WTC11 (cell line): ENCODE results near the gene PTPMT1. TPM values are rescaled to one million over a fixed set of nuclear protein-coding genes. Genes with fewer than 3 reads are reported as not detected.

Experiments
- ATAC-seq: fragments of 200-7000 bp; cut with Tn5 transposase; 2 replicates; pipeline ENCODE4 v1.10.0; 2021; ENCODE audit warnings: mild to moderate bottlenecking, moderate library complexity
- CTCF ChIA-PET: fragments of 300-600 bp; sonication (Branson Sonifier 250); formaldehyde crosslinking; loops from one replicate; lab custom pipeline; 2021; ENCODE audit warnings: antibody characterized with exemption; lab: Charles Lee
- POLR2A ChIA-PET: fragments of 350-600 bp; sonication (Branson Sonifier 250); formaldehyde crosslinking; loops from one replicate; lab custom pipeline; 2021; ENCODE audit warnings: antibody characterized with exemption; lab: Charles Lee
- DNase-seq: peaks from one replicate; pipeline ENCODE4 v3.0.0; 2021; ENCODE audit warnings: low spot score
- H3K27ac Mint-ChIP-seq: 2 replicates; pipeline ENCODE4 v1.8.0; 2021; ENCODE audit warnings: mixed read lengths
- H3K27me3 Mint-ChIP-seq: 2 replicates; pipeline ENCODE4 v1.8.0; 2021; ENCODE audit warnings: low read depth, mild to moderate bottlenecking, moderate library complexity, mixed read lengths
- H3K36me3 Mint-ChIP-seq: 2 replicates; pipeline ENCODE4 v1.8.0; 2021; ENCODE audit warnings: mixed read lengths
- H3K4me1 Mint-ChIP-seq: 2 replicates; pipeline ENCODE4 v1.8.0; 2022; ENCODE audit warnings: mixed read lengths
- H3K4me3 Mint-ChIP-seq: 2 replicates; pipeline ENCODE4 v1.8.0; 2021; ENCODE audit warnings: mild to moderate bottlenecking, moderate library complexity, mixed read lengths
- H3K9me3 Mint-ChIP-seq: 2 replicates; pipeline ENCODE4 v1.8.0; 2021; ENCODE audit warnings: mixed read lengths
- CBFB ChIP-seq: sonication (generic); formaldehyde crosslinking; IDR thresholded peaks from 2 replicates; pipeline ENCODE4 v1.8.1; 2022; ENCODE audit warnings: mild to moderate bottlenecking, low read depth, missing genetic modification reagents
- CREB1 ChIP-seq: sonication (generic); formaldehyde crosslinking; IDR thresholded peaks from 2 replicates; pipeline ENCODE4 v1.8.0; 2023; ENCODE audit warnings: mild to moderate bottlenecking, missing genetic modification reagents
- EMX1 ChIP-seq: fragments of 250-450 bp; sonication (Bioruptor Pico); IDR thresholded peaks from 2 replicates; pipeline ENCODE4 v1.8.0; 2021; ENCODE audit warnings: mild to moderate bottlenecking
- GABPB1 ChIP-seq: sonication (generic); formaldehyde crosslinking; IDR thresholded peaks from 2 replicates; pipeline ENCODE4 v1.8.1; 2023; ENCODE audit warnings: mild to moderate bottlenecking, missing genetic modification reagents
- GTF2I ChIP-seq: fragments of 250-450 bp; sonication (Bioruptor Pico); conservative IDR thresholded peaks from 2 replicates; pipeline ENCODE4 v1.4.0; 2021; ENCODE audit warnings: mild to moderate bottlenecking
- HMGA2 ChIP-seq: fragments of 250-450 bp; sonication (Bioruptor Pico); IDR thresholded peaks from 2 replicates; pipeline ENCODE4 v1.4.0; 2021; ENCODE audit warnings: mild to moderate bottlenecking, moderate library complexity
- JUN ChIP-seq: sonication (generic); formaldehyde crosslinking; IDR thresholded peaks from 2 replicates; pipeline ENCODE4 v1.8.0; 2023; ENCODE audit warnings: mild to moderate bottlenecking, missing genetic modification reagents
- KAT7 ChIP-seq: sonication (generic); formaldehyde crosslinking; IDR thresholded peaks from 2 replicates; pipeline ENCODE4 v1.8.1; 2023; ENCODE audit warnings: missing genetic modification reagents, mild to moderate bottlenecking, borderline replicate concordance
- NFATC4 ChIP-seq: fragments of 250-450 bp; sonication (Bioruptor Pico); IDR thresholded peaks from 2 replicates; pipeline ENCODE4 v1.9.0; 2021; ENCODE audit warnings: mild to moderate bottlenecking
- NR1H2 ChIP-seq: sonication (generic); formaldehyde crosslinking; IDR thresholded peaks from 2 replicates; pipeline ENCODE4 v1.9.0; 2021; ENCODE audit warnings: mild to moderate bottlenecking, moderate library complexity, missing genetic modification reagents
- PRRX2 ChIP-seq: fragments of 250-450 bp; sonication (Bioruptor Pico); IDR thresholded peaks from 2 replicates; pipeline ENCODE4 v1.8.0; 2021; ENCODE audit warnings: mild to moderate bottlenecking
- RELA ChIP-seq: sonication (generic); formaldehyde crosslinking; IDR thresholded peaks from 2 replicates; pipeline ENCODE4 v1.8.1; 2022; ENCODE audit warnings: missing genetic modification reagents, mild to moderate bottlenecking, borderline replicate concordance
- RORB ChIP-seq: fragments of 250-450 bp; sonication (Bioruptor Pico); IDR thresholded peaks from 2 replicates; pipeline ENCODE4 v1.9.0; 2021; ENCODE audit warnings: mild to moderate bottlenecking
- SMAD3 ChIP-seq: sonication (generic); formaldehyde crosslinking; IDR thresholded peaks from 2 replicates; pipeline ENCODE4 v1.8.0; 2022; ENCODE audit warnings: missing genetic modification reagents, mild to moderate bottlenecking, borderline replicate concordance
- SP1 ChIP-seq: sonication (generic); formaldehyde crosslinking; conservative IDR thresholded peaks from 2 replicates; pipeline ENCODE4 v1.8.1; 2022; ENCODE audit warnings: missing genetic modification reagents
- ZNF416 ChIP-seq: fragments of 250-450 bp; sonication (Bioruptor Pico); IDR thresholded peaks from 2 replicates; pipeline ENCODE4 v1.9.0; 2021; ENCODE audit warnings: mild to moderate bottlenecking, inconsistent platforms
- total RNA-seq: library from RNA; stranded (reverse); gene quantifications from 3 replicates; pipeline ENCODE4 v1.2.3, GENCODE V29; 2021
- TF ChIP-seq, protein P1 (sequence below): sonication (generic); formaldehyde crosslinking; IDR thresholded peaks from 2 replicates; pipeline ENCODE4 v1.8.0; 2023; ENCODE audit warnings: missing genetic modification reagents
- TF ChIP-seq, protein P2 (sequence below): fragments of 250-450 bp; sonication (Bioruptor Pico); IDR thresholded peaks from 2 replicates; pipeline ENCODE4 v1.8.0; 2021; ENCODE audit warnings: mild to moderate bottlenecking
- TF ChIP-seq, protein P3 (sequence below): sonication (generic); formaldehyde crosslinking; IDR thresholded peaks from 2 replicates; pipeline ENCODE4 v1.8.1; 2023; ENCODE audit warnings: mild to moderate bottlenecking, missing genetic modification reagents, moderate library complexity
- TF ChIP-seq, protein P4 (sequence below): sonication (generic); formaldehyde crosslinking; IDR thresholded peaks from 2 replicates; pipeline ENCODE4 v1.8.0; 2022; ENCODE audit warnings: mild to moderate bottlenecking, missing genetic modification reagents
- TF ChIP-seq, protein P5 (sequence below): sonication (generic); formaldehyde crosslinking; IDR thresholded peaks from 2 replicates; pipeline ENCODE4 v1.8.1; 2022; ENCODE audit warnings: low read depth, missing genetic modification reagents, borderline replicate concordance

The PTPMT1 gene
- total RNA-seq, 1 experiment from 2014 or later, result 49.5 TPM

DNA sequence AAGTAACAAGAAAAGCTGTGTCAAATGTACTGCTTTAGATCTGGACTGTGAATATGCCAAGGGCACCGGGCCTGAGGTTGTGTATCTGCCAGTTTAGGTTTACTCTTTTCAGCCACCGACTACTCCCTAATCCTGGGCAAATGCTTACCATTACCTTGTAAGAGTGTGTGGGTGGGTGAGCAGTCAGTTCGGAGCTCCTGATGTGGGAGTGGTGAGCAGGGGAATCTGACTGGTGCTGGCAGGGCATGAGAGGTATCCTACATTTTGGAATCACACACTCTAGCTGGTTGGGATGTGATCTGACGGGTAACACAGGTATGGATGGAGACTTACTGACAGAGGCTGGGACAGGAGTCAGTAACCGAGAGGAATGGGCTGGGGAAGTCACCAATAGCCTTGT is 18.4 kb downstream of the PTPMT1 start:
- peaks cover 3% of the 10 kb centered on the region for H3K27me3 Mint-ChIP-seq
- H3K9me3 Mint-ChIP-seq, result no peaks in the 10 kb centered on the region
- ChIA-PET CTCF (interaction anchor here (0.7 to 1.3 kb wide), 2 partner anchors 31 to 129 kb away, joined by 3 read pairs; no protein-coding TSS in a partner anchor), POLR2A (no interaction called here)
- ATAC-seq (no peak), DNase-seq (no peak)
- peak overlapping the region; percentile 30; the same call in 1 of the 2 replicates for H3K27ac Mint-ChIP-seq
- no peak overlapping the region for H3K4me3 Mint-ChIP-seq
- H3K36me3 Mint-ChIP-seq, result peaks cover 44% of the 10 kb centered on the region
- H3K4me1 Mint-ChIP-seq, result peaks cover 6% of the 10 kb centered on the region
- no peak for TF ChIP-seq PRRX2 (CRISPR knock-in tag)
- TF ChIP-seq GTF2I, result no peak
- TF ChIP-seq EMX1 (CRISPR knock-in tag), result no peak
- TF ChIP-seq SMAD3 (CRISPR knock-in tag), result no peak
- no peak for TF ChIP-seq HMGA2 (CRISPR knock-in tag)
- no peak for TF ChIP-seq NR1H2 (CRISPR knock-in tag)
- TF ChIP-seq, protein P1, sequence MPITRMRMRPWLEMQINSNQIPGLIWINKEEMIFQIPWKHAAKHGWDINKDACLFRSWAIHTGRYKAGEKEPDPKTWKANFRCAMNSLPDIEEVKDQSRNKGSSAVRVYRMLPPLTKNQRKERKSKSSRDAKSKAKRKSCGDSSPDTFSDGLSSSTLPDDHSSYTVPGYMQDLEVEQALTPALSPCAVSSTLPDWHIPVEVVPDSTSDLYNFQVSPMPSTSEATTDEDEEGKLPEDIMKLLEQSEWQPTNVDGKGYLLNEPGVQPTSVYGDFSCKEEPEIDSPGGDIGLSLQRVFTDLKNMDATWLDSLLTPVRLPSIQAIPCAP, result no peak
- TF ChIP-seq, all 79 proteins: peak for 0

DNA sequence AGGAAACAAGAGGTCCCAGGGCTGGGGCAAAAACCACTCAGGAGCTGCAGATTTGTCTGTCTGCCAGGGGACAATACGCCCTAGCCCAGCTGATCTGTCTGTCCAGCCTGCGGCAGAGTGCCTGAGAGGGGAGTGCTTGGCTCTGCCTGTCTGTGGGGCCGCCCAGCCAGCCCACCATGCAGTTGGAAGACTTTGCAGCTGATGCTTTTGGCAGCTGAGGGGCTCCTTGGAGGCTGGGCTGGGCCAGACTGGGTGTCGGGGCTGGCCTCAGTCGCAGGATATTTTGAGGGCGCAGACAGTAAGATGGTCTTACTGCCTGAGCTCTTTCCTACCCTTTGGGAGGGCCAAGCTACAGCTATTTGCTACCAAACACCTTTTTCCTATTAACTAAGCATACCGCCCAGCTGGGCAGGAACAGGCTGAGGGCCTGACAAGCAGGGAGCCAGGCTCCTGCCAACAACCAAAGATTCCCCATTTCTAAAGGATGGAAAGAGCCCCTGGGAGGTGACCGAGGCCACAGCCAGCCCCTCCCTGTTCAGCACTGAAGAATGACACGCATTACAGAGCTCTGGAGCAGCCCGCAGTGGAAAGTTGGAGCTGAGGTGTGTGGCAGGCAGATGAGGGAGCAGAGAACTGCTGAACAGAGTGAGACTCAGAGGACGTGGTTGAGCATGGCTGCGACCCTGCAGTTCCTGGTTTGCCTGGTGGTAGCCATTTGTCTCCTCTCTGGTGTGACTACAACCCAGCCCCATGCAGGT is 20.9 kb downstream of the PTPMT1 start, which contains the start of gene FAM180B:
Gene FAM180B (plus strand): TSS at position 581 of the 758 bp plus-strand sequence. CDS start 91 bp downstream, at position 672.
- no peak for ATAC-seq
- CTCF ChIA-PET, result no interaction called here
- TF ChIP-seq CBFB (CRISPR knock-in tag), result no peak

DNA sequence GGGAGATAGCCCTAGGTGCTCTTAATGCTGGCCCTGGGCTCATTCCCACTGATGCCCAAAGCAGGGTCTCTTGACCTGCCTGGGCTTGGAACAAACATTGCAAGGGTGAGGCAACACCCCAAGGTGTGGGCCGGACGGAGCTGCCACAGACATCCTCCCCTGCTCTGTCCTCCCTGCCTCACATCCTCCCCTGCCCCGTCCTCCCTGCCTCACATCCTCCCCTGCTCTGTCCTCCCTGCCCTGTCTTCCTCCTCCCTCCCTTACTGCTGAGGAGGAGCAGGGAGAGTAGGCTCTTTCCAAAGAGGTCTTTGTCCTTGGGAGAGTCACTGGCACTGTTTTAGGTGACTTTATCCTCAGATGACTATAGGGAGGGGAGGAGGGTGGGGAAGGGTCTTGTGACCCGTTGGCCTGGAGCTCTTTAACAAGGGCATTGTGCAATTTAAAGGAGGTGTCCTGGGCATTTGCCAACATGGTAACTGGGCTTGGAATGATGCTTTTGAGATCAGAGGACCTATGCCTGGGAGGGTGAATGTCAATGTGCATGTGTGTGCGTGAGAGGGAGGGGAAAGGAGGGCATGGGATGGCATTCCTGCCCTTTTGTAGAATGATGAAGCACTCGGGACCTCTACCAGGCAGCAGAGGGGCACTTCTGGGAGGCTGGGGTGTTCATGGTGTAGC is 21.8 kb downstream of the PTPMT1 start:
- H3K27me3 Mint-ChIP-seq, result peaks cover 29% of the 10 kb centered on the region
- ChIA-PET CTCF (interaction anchor here (0.5 to 1.0 kb wide), 2 partner anchors 34 to 45 kb away, joined by 4 to 6 read pairs; no protein-coding TSS in a partner anchor), POLR2A (no interaction called here)
- no peak overlapping the region for H3K4me3 Mint-ChIP-seq
- H3K4me1 Mint-ChIP-seq, result peaks cover 9% of the 10 kb centered on the region
- DNase-seq (no peak), ATAC-seq (no peak)
- peaks cover 28% of the 10 kb centered on the region for H3K36me3 Mint-ChIP-seq
- no peak overlapping the region; the same call in 1 of the 2 replicates for H3K27ac Mint-ChIP-seq
- no peaks in the 10 kb centered on the region for H3K9me3 Mint-ChIP-seq
- TF ChIP-seq RORB (no peak), JUN (no peak), HMGA2 (CRISPR knock-in tag) (no peak), RELA (CRISPR knock-in tag) (no peak), NFATC4 (CRISPR knock-in tag) (no peak), KAT7 (CRISPR knock-in tag) (no peak)
- TF ChIP-seq, protein P2, sequence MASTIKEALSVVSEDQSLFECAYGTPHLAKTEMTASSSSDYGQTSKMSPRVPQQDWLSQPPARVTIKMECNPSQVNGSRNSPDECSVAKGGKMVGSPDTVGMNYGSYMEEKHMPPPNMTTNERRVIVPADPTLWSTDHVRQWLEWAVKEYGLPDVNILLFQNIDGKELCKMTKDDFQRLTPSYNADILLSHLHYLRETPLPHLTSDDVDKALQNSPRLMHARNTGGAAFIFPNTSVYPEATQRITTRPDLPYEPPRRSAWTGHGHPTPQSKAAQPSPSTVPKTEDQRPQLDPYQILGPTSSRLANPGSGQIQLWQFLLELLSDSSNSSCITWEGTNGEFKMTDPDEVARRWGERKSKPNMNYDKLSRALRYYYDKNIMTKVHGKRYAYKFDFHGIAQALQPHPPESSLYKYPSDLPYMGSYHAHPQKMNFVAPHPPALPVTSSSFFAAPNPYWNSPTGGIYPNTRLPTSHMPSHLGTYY (CRISPR knock-in tag), result no peak

More for the DNA sequence above, 20.9 kb downstream of the PTPMT1 start, which contains the start of gene FAM180B:
- Mint-ChIP-seq H3K36me3 (peaks cover 37% of the 10 kb centered on the region), H3K4me1 (no peaks in the 10 kb centered on the region), H3K27ac (no peak within 1 kb of the TSS; the same call in 1 of the 2 replicates), H3K9me3 (no peaks in the 10 kb centered on the region), H3K4me3 (no peak within 1 kb of the TSS), H3K27me3 (peaks cover 20% of the 10 kb centered on the region)
- POLR2A ChIA-PET, result no interaction called here
- DNase-seq, result no peak

DNA sequence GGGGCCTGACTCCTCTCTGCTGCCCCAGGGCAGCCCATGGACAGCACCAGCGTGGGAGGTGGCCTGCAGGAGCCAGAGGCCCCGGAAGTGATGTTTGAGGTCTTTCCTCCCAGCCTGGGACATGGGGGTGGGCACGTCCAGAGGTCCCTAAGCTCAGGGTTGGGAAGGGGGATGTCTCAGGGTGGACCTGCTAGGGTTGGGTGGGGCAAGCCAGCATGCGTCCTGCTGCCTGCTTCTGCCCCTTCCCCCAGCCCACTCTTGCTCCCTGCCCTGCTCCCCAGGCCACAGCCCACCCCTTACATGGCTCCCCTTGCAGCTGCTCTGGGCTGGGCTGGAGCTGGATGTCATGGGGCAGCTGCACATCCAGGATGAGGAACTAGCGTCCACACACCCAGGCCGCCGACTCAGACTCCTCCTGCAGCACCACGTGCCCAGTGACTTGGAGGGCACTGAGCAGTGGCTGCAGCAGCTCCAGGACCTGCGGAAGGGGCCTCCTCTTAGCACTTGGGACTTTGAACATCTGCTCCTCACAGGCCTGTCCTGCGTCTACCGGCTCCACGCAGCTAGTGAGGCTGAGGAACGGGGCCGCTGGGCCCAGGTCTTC is 22.4 kb downstream of the PTPMT1 start:
- Mint-ChIP-seq H3K4me3 (no peak overlapping the region), H3K9me3 (no peaks in the 10 kb centered on the region), H3K36me3 (peaks cover 22% of the 10 kb centered on the region), H3K27ac (no peak overlapping the region), H3K27me3 (peaks cover 36% of the 10 kb centered on the region), H3K4me1 (peaks cover 14% of the 10 kb centered on the region)
- ChIA-PET CTCF (interaction anchor here (0.5 to 1.0 kb wide), 2 partner anchors 35 to 45 kb away, joined by 4 to 6 read pairs; no protein-coding TSS in a partner anchor), POLR2A (no interaction called here)
- DNase-seq (no peak), ATAC-seq (no peak)
- TF ChIP-seq ZNF416 (CRISPR knock-in tag) (no peak), GABPB1 (no peak), HMGA2 (CRISPR knock-in tag) (no peak), SP1 (no peak), CREB1 (CRISPR knock-in tag) (no peak)
- TF ChIP-seq, protein P3, sequence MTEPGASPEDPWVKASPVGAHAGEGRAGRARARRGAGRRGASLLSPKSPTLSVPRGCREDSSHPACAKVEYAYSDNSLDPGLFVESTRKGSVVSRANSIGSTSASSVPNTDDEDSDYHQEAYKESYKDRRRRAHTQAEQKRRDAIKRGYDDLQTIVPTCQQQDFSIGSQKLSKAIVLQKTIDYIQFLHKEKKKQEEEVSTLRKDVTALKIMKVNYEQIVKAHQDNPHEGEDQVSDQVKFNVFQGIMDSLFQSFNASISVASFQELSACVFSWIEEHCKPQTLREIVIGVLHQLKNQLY (CRISPR knock-in tag), result no peak
- TF ChIP-seq, protein P4, sequence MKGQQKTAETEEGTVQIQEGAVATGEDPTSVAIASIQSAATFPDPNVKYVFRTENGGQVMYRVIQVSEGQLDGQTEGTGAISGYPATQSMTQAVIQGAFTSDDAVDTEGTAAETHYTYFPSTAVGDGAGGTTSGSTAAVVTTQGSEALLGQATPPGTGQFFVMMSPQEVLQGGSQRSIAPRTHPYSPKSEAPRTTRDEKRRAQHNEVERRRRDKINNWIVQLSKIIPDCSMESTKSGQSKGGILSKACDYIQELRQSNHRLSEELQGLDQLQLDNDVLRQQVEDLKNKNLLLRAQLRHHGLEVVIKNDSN, result no peak
- TF ChIP-seq, protein P5, sequence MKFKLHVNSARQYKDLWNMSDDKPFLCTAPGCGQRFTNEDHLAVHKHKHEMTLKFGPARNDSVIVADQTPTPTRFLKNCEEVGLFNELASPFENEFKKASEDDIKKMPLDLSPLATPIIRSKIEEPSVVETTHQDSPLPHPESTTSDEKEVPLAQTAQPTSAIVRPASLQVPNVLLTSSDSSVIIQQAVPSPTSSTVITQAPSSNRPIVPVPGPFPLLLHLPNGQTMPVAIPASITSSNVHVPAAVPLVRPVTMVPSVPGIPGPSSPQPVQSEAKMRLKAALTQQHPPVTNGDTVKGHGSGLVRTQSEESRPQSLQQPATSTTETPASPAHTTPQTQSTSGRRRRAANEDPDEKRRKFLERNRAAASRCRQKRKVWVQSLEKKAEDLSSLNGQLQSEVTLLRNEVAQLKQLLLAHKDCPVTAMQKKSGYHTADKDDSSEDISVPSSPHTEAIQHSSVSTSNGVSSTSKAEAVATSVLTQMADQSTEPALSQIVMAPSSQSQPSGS (CRISPR knock-in tag), result no peak
